RKO (cell line): ENCODE results near the gene MPC1.

Source experiments
- DNase-seq: peaks from one replicate; pipeline ENCODE4 v3.0.0-alpha.2; 2016; ENCODE audit warnings: low spot score

MPC1 gene

GRCh38 chr6:166382933-166383801, at the start of gene MPC1:
MPC1 (minus strand) TSS chr6:166382940; CDS start chr6:166382876, 64 bp downstream.
- peak; percentile 94 for DNase-seq

DNA sequence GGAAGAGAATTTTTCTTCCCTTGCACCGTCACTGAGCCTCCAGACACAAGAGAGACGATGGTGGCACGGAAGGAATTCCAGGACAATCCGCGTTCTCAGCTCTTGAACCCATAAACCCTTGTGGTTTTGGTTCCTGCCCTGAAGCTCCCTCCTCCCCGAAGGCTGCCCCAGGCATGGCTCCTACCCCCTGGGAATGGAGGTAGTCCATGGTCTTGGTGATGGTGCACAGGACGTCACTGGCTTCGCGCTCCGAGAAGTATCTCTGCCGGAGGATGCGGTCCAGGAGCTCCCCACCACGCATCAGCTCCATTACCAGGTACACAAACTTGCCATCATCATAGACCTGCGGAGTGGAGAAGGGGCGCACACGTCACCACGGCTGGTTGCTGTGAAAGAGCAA, 47.5 kb upstream of the MPC1 start:
- no peak for DNase-seq

- no peak for DNase-seq
Measured at GRCh38 chr6:166424431-166424830, 41.7 kb upstream of the MPC1 start.

DNA sequence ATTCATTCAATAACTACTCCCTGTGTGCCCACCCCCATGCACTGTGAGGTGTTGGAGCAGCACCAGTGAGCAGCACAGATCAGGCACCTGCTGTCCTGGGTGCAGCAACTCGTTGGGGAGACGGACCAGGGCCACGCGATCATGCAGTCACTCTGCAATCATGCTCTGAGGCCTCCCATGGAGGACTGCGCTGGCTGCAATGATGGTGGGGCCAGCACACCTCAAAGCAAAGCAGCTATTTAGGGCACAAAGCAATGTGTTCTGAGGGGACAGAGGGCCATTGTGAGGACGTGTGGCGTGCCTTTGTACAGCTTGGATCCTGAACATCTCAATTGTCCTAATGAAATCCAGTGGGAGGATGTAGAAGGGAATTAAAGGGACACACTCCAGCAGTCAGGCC, 41.0 kb upstream of the MPC1 start:
- DNase-seq, result no peak

GRCh38 chr6:166423051-166423745, 40.5 kb upstream of the MPC1 start:
- DNase-seq, result no peak

- no peak for DNase-seq
Measured at GRCh38 chr6:166422201-166422940, 39.6 kb upstream of the MPC1 start.

DNA sequence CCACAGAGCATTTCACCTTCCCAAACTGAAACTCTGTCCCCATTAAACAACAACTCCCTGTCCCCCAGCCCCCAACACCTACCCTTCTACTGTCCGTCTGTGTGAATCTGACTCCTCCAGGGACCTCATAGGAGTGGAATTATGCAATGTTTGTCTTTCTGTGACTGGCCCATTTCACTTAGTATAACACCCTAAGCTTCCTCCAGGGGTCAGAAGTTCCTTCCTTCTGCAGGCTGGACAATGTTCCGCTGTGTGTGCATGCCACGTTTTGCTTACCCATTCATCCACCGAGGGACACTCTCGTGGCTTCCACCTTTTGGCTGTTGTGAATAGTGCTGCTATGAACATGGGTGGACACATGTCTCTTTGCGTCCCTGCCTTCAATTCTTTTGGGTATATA, 37.6 kb upstream of the MPC1 start:
- DNase-seq, result peak; percentile 26

DNA sequence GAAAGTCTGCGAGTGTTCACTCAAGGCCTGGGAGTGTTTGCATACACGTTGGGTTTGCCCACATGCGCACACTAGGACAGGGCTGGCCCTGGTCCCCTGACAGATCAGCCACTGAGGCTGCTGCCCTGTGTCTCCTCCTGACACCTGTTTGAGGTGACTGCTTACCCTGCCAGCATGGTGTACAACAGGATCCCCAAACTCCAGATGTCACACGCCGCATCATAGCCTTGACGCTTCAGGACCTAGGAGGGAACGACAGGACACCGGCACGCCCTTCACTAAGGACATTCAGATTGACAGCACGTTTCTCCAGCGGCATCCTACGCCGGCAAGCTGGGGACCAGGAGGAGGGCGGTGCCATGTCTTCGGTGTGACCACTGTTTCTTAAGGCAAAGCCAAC, 37.0 kb upstream of the MPC1 start:
- no peak for DNase-seq

DNA sequence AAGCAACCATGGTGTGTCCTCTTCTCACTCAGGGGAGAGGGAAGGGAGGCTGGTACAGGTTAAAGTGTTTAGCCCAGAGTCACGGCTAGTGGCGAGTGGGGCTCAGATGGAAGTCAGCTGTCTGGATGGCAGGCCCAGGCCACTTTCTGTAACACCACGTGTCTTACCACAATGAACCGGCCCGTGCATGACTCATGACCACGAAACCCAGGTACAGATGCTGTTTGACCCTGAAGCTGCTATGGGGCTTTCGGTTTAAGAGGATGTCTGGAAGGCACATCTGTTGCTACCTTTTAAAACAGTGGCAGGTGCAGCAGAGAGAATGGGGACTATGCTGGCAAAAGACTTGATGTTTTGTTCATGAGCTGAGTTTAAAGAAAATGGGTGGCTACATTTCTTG, 36.5 kb upstream of the MPC1 start:
- DNase-seq, result no peak

- DNase-seq, result no peak
Measured at GRCh38 chr6:166418691-166419143, 36.0 kb upstream of the MPC1 start.

DNA sequence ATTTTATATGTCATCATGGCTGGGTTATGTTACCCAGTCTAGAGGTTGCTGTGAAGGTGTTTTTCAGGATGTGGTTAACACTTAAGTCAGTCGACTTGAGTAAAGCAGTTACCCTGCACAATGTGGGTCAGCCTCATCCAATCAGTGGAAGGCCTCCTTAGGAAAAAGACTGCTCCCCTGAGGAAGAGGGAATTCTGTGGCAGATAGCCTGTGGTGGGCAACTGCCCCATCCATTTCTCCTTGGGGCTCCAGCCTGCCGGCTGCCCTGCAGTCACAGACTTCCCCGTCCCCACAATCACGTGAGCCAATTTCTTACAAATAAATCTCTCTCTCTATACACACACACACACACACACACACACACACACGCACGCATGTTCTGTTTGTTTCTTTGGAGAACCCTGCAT, 34.5 kb upstream of the MPC1 start:
- no peak for DNase-seq

DNA sequence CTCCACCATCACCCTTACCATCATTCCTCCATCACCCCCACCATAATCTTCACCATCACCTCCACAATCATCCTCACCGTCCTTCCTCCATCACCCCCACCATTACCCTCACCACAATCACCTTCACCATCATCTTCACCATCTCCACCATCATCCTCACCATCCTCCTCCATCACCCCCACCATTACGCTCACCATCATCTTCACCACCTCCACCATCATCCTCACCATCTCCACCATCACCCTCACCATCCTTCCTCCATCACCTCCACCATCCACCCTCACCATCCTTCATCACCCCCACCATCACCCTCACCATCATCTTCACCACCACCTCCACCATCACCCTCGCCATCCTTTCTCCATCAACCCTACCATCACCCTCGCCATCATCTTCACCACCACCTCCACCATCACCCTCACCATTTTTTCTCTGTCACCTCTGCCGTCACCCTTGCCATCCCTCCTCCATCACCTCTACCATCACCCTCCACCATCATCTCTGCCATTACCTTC, 33.1 kb upstream of the MPC1 start:
- DNase-seq, result no peak

DNA sequence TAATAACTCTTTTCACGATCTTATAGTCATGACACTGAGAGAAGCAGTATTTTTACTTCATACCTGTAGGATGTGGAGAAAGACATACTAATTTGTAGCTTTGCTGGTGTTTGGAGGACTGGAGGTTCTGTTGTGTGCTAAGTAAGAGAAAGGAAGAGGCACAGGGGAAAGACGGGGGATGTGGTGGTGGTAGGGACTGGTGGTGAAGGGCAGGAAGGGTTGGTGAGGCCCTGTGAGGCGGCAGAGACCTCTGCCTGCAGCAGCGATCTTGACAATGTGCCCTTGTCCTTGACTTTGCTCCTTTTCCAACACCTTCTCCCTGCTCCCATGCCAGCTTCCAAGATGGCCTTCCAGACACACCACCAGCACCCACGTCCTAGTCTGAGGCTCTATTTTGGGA, 32.6 kb upstream of the MPC1 start:
- no peak for DNase-seq

- DNase-seq, result no peak
Measured at GRCh38 chr6:166413491-166413951, 30.8 kb upstream of the MPC1 start.

GRCh38 chr6:166412911-166413384, 30.2 kb upstream of the MPC1 start:
- no peak for DNase-seq

DNA sequence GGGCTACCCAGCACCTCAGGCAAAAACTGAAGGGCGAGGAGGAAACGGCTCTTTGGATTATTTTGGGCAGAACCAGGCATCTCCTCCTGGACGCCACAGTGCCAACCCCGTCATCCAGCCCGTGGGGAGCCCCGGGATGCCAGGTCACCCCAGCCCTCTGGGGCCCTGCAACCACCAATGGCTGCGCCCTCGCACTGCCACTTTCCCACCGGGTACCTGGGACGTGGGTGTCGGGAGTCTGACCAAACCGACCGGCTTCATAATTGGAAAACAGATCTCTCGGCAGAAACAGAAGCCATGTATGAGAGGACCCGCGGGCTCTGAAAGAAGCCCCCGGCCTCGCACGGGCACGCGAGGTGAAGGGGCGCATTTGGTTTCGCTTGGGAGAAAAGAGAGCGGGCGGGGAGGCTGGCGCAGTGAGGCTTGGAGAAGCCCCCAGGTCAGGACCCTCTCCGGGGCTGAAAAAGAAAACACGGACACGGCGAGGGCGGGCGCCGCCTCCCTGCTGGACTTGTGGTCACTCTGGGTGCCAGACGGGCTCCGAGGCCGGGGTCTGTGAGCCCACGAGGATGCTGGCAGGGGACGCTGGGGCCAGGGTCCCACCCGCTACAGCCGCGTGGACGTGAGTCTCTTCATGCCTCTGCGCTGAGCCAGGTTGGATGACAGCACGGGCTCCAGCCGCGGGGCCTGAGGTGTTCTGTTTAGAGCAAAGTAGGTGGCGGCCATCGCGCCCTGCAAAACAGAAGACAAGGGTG, 29.6 kb upstream of the MPC1 start:
- DNase-seq, result no peak

GRCh38 chr6:166411721-166412151, 29.0 kb upstream of the MPC1 start:
- no peak for DNase-seq

DNA sequence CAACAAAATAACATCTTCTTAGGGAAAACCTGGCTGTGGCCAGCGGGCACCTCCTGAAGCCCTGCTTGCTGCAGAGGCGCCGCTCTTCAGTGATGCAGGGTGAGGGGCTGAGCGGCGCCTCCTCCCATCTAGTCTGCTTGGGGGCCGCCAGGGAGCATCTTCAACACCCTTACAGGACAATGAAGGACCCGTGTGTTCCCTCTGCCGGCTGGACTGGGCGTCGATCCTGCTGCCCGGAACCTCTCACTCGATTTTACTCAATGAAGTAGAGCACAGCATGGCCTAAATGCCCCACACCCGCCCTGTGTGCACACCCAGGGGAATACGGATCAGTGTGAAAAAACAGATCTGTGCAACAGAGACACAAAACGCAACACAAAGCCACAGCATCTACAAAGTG, 28.5 kb upstream of the MPC1 start:
- DNase-seq, result no peak

GRCh38 chr6:166410426-166410935, 27.7 kb upstream of the MPC1 start:
- DNase-seq, result no peak

GRCh38 chr6:166408936-166409755, 26.4 kb upstream of the MPC1 start:
- no peak for DNase-seq
